ENCODE results near the gene SKA2.
"Not testable (repeated sequence)": the region's sequence is repeated elsewhere in the genome, so short reads cannot be mapped to it uniquely, and the experiment has no call there.

SKA2 gene

GRCh38 chr17:59154721-59155438 lies at the start of gene SKA2:
SKA2 (minus strand) TSS chr17:59155186; CDS start chr17:59155163, 23 bp downstream.
- DNase-seq, result peak; percentile 100

GRCh38 chr17:59202320-59202719 lies 47.3 kb upstream of the SKA2 start:
- DNase-seq, result no peak

- DNase-seq, result no peak
Observed at GRCh38 chr17:59199398-59199797, 44.4 kb upstream of the SKA2 start.

GRCh38 chr17:59193336-59193862 lies 38.4 kb upstream of the SKA2 start:
- DNase-seq, result no peak

- DNase-seq, result no peak
Observed at GRCh38 chr17:59190806-59191205, 35.8 kb upstream of the SKA2 start.

- DNase-seq, result no peak
Observed at GRCh38 chr17:59186850-59187249, 31.9 kb upstream of the SKA2 start.

- DNase-seq, result no peak
Observed at GRCh38 chr17:59185997-59186396, 31.0 kb upstream of the SKA2 start.

- DNase-seq, result no peak
Observed at GRCh38 chr17:59181481-59181880, 26.5 kb upstream of the SKA2 start.

GRCh38 chr17:59180626-59181025 lies 25.6 kb upstream of the SKA2 start:
- DNase-seq, result no peak

- DNase-seq, result not testable (repeated sequence)
Observed at GRCh38 chr17:59179601-59180000, 24.6 kb upstream of the SKA2 start.

GRCh38 chr17:59178266-59178985 lies 23.4 kb upstream of the SKA2 start:
- no peak for DNase-seq

- no peak for DNase-seq
Observed at GRCh38 chr17:59175076-59175475, 20.1 kb upstream of the SKA2 start.

- no peak for DNase-seq
Observed at GRCh38 chr17:59174671-59175070, 19.7 kb upstream of the SKA2 start.

- no peak for DNase-seq
Observed at GRCh38 chr17:59172436-59173004, 17.5 kb upstream of the SKA2 start.

- DNase-seq, result no peak
Observed at GRCh38 chr17:59167571-59168001, 12.6 kb upstream of the SKA2 start.

GRCh38 chr17:59165933-59166342 lies 11.0 kb upstream of the SKA2 start:
- DNase-seq, result peak; percentile 14 to 46

- no peak for DNase-seq
Observed at GRCh38 chr17:59161477-59161876, 6.5 kb upstream of the SKA2 start.

- DNase-seq, result no peak
Observed at GRCh38 chr17:59160157-59161025, 5.4 kb upstream of the SKA2 start.

GRCh38 chr17:59155439-59156177 lies 622 bp upstream of the SKA2 start, which contains the start of gene PRR11:
PRR11 (plus strand) TSS chr17:59155746; CDS start chr17:59169753, 14,007 bp downstream.
- peak; percentile 100 for DNase-seq

- peak; percentile 56 to 69 for DNase-seq
Observed at GRCh38 chr17:59154292-59154720, 680 bp downstream of the SKA2 start.

- DNase-seq, result no peak
Observed at GRCh38 chr17:59152925-59153324, 2.1 kb downstream of the SKA2 start.

GRCh38 chr17:59151591-59151990 lies 3.4 kb downstream of the SKA2 start:
- DNase-seq, result no peak
